C1 segment of cervical spinal cord (tissue), 14 donors: ENCODE data around the gene UFC1.

Experiments used
- DNase-seq, 14 donors: peaks; one replicate each; lab custom pipeline; 2025; lab: John Stamatoyannopoulos, UW

UFC1 gene

DNA sequence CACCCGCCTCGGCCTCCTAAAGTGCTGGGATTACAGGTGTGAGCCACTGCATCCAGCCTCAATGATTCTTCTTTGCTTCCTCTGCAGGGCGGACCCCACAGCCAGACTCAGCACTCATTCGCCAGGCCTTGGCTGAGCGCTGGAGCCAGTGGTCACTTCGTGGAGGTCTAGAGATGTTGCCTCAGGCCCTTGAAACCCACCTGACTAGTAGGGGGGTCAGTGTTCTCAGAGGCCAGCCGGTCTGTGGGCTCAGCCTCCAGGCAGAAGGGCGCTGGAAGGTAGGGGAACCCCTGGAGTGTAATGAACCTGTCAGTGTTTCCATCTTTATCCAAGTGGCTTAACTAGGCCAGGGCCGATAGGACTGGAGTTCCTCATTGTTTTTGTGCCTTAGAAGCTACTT lies 15.1 kb downstream of the UFC1 start:
- DNase-seq, result no peak

GRCh38 chr1:161171191-161171590 lies 17.4 kb downstream of the UFC1 start:
- no peak for DNase-seq

DNA sequence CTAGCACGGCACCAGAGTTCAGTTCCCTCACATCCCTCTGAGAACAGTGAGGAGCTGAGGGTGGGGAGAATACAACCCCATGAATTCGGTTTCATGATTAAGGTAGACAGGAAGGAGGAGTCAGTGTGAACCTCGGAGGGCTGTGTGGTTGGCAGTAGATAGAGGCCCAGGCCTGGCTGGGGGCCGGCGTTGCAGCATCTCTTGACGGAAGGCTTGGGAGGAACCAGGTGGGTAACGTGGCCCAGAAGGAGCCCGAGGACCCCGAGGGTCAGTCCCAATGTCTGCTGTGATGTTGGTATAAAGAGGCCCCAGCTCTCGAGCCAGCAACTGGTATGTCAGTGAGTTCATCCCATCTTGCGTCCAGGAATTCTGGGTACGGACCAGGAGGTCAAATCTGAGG lies 17.9 kb downstream of the UFC1 start:
- DNase-seq, result no peak

- no peak for DNase-seq
Measured at GRCh38 chr1:161172349-161172748, 18.6 kb downstream of the UFC1 start.

DNA sequence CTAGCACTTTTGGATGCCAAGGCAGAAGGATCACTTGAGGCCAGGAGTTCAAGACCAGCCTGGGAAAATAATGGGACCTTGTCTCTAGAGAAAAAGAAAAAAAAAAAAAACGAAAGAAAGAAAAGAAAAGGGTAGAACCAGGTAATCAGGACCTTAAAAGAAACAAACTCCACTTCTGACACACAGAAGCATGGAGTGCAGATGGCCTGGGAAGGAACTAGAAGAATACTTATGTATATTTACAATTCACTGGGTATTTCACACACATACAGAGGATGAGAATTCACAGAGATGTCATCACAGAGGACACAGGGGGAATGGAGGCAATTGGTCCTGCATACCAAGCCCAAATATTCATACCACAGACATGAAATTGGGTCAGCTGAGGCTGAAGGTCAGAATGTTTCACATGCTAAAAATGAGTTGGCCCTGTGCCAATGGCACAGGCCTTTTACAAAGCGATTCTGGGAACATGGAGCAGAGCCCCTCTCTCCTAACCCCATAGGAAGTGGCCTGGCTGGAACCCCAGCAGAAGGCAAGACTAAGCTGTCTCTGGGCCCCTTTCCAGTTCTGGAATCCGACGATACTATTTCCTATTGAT lies 19.1 kb downstream of the UFC1 start:
- DNase-seq, result no peak

- no peak for DNase-seq
Measured at GRCh38 chr1:161173711-161174110, 19.9 kb downstream of the UFC1 start.

- DNase-seq, result no peak
Measured at GRCh38 chr1:161174911-161175310, 21.1 kb downstream of the UFC1 start.

DNA sequence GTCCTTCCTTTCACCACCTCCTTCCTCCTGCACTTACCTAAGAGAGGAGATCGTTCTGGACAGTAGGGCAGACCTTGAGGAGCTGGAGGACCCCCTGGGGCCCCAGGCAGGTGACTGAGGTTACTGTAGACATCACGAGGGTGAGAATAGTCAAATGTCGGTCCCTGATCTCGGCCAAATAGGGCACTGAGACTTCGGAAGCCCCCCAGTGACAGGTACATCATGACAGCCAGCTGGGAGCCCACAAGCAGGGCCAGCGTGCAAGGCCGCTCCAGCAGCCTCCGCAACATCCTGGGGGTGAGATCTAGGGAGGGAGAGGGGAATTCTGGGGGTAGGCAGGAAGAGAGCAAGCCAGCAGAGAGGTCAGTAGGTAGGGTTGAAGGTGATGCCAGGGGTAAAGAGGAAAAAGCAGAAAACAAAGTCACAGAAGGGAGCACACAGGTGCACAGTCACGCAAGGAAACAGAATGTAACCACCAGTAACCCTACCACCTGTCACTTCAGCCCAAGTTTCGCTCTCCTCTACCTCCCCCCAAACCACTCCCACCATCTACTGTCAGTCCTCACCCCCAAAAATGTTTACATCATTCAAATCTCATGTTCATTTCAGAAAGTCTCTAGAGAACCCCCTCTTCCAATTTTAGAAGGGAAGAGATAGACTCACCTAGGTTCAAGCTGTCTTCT lies 22.1 kb downstream of the UFC1 start:
- DNase-seq, result no peak

DNA sequence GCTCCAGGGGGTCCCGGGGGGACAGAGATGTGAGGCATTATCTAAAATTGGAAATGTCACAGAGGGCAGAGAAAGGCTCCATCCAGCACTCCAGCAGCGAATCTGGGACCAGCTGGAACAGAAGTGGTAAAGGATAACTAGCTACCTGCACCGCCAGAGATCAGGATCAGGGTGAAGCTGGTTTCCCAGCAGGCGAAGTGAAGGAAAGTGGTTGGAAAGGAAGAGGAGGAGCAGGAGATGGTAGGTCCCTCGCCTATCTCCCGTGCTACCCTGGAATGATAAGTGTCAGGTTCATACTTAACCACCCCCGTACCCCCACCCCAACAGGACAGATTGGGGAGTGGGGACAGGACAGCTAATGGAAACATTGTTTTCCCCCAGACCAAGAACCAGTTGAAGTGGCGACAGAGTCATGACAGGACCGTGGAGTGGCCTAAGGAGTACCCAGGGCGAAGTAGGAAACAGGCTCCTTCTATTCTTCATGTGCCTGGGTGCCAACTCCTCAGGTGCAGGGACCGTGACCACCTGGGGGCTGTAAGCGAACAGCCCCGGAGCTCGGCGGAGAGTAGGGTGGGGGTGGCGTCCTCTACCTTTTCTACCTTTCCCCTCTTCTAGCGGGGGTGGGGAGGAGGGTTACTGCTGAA lies 22.8 kb downstream of the UFC1 start:
- DNase-seq, result no peak

DNA sequence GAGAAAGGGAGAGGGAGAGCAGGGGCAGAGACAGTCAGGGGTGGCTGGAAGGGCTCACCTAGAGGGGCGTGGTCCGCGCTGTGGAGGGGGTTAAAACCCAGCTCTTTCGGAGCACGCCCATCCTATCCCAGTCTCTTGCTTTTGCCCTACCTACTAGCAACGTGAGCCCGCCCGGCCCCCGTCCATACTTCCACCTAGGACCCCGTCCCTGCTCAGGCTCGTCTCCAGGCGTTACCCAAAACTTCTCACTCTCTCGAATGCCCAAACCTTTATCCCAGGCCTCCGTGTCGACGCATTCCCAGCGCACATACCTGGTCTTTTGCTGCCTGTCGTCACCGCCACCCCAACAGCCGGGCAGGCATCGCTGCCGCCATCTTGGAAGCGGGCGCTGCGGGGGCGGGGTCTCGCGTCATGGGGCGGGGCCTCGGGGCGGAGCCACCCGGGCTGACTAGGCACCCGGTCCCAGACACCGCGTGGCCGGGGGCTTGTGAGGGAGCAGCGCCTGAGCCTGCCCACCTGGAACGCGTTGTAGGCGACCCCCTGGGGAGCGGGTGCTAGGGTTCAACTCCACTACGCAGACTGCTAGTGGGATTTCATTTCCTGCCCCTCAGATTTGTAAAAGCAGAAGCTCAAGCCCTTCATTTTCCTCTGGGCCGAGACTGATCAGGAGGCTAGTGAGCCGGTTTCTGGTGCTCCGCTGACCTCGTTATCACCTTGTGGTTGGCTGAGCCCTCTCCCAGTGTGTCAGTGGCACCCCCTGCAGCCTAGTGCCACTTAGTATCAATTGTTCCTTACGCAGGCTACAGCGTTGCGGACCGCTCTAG lies 23.5 kb downstream of the UFC1 start, which contains the start of gene B4GALT3:
Gene B4GALT3, minus strand, starts transcription at position 396 of the 824 bp plus-strand sequence. CDS start 1,447 bp downstream, outside the sequence.
- peak; percentile 47 to 90 (median 82) for DNase-seq

DNA sequence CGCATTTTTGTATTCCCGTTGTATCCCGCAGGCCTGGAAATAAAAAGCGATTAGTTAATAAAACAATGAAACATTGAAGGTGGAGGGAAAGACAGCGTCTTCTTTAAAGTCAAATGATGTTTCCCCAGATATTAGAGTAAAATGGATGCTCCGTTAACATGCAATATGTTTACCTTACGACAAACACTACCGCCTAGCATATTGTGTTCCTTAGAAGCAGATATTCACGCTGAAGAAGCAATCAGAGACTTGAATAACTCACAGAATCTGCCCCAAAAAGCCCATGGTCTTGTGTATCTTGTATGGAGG lies 24.1 kb downstream of the UFC1 start:
- DNase-seq, result no peak

DNA sequence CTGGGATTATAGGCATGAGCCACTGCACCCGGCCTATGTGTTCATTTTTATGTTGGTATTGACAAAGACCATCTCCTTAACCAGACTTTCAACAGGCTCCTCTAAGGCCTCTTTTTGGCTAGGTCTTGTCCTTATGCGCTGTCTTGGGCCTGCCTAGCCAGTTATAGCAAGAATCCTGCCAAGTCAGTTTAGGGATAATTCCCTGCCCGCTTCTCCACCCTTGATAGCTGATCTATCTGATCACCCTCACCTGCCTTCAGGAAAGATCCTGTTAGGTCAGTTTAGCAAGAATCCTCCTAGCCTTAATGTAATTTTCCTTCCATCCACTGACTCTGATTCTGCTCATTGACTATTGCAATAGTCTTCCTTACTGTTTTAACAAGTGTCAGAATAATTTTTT lies 25.9 kb downstream of the UFC1 start:
- DNase-seq, result no peak

DNA sequence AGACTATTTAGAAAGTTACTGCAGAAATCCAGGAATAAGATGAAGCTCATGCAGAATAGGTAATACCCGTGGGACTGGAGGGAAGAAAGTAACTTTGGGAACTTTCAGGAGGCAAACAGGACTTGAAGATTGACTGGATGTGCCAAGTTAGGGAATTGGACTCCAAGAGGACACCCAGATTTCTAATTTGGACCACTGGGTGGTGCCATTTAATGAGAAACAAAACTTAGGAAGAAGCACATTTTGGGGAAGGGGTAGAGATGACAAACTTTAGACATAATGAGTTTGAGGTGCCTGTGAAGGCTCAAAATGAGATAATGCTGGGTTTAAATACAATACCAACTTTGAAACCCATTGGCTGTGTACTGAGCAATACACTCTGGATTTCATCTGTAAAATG lies 26.9 kb downstream of the UFC1 start:
- no peak for DNase-seq

- DNase-seq, result no peak
Measured at GRCh38 chr1:161182214-161182613, 28.4 kb downstream of the UFC1 start.

GRCh38 chr1:161185282-161185682 lies 31.5 kb downstream of the UFC1 start:
- DNase-seq, result peak in 11 of 14 donors; percentile 18 to 64 (median 47)

DNA sequence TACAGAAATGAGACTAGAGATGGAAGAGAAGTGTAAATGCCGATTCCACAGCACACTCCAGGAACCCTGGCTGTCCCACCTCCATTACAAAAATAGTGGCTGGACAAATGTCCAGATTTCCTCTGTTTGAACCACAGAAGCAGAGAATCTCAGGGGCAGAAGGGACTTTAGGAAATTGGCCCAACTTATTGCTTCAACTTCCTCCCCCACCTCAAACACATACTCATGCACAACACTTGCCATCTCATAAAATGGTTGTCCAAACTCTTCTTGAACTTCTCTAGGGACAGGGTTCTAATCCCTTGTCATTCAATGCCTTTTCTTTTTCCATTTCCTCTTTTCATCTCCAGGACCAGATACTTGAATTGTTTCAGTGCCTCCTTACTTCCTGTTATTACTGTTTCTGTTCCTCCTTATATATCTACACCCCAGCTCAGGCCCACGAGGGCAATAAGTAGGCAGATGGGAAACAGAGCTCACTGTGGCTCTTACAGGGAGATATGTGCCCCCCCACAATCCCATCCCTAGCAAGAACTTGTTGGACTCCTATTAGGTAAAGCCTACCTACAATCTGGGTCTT lies 32.0 kb downstream of the UFC1 start:
- DNase-seq, result peak in 3 of 14 donors; percentile 9 to 26 (median 18)

DNA sequence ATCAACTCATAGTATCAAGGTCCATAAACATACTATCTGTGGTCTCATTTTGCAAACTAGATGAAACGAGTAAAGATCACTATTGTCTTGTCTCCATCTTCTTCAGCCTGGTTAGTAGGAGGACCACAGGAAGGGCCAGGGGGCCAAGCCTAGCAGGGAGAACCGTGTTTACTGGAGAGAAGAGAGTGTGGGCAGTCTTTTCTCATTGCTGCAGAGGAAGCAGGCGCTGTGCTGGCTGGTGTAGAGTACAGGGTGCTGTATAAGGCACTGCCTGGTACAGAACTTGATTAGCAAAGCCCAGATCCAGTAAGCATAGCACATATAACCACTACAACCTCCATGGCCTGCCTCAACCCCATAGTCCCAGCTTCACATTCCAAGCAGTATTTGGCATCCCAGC lies 33.5 kb downstream of the UFC1 start:
- DNase-seq, result peak in 3 of 14 donors; percentile 12 to 48 (median 17)

DNA sequence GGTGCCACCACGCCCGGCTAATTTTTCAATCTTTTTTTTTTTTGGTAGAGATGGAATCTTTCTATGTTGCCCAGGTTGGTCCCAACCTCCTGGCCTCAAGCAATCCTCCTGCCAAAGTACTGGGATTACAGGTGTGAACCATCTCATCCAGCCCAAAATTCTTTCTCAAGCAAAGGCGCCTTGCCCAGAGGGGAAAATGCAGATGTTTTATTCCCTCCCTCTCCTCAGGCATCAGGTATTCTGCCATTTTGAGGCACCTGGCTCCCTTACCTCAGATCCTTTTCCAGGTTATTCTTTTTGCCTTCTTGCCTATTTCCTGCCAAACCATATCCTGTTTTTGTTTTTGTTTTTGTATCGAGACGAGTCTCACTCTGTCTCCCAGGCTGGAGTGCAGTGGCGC lies 34.6 kb downstream of the UFC1 start:
- DNase-seq, result no peak

GRCh38 chr1:161189036-161189435 lies 35.3 kb downstream of the UFC1 start:
- no peak for DNase-seq

DNA sequence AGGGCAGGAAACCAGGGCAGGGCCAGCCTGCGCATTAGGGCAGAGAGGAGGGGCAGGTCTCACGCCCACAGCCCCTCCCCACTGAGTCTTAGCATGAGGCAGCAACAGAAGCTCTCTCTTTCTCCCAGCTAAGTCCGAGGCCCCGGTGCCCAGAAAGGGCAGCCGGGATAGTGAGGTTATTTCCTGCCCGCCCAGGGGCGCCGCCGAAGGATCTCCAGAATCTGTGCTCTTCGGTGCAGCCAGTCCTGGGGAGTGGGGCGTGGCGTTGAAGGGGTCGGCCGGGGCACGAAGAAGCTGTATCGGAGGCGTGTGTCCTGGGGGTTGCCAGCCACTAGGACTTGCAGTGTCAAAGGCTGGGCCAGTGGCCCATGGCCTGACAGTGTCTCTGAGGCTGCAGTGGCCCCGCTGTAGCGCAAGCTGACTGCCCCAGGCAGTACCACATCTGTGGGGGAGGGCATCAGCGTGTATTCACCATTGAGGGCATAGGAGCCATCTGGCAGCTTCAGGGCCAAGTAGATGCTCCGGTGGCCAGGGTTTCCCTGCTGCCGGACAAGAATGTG lies 37.3 kb downstream of the UFC1 start:
- peak in 5 of 14 donors; percentile 14 to 47 (median 31) for DNase-seq

GRCh38 chr1:161191971-161192370 lies 38.2 kb downstream of the UFC1 start:
- DNase-seq, result peak in 1 of 14 donors; percentile 15
